K562 (cell line): ENCODE data around the gene GPR78. TPM values are rescaled to one million over a fixed set of nuclear protein-coding genes. Genes with fewer than 3 reads are reported as not detected.

Experiments
- ATAC-seq: fragments of 200-7000 bp; cut with Tn5 transposase; 3 replicates; pipeline ENCODE4 v1.9.1; 2020; ENCODE audit warnings: moderate library complexity
- BruUV-seq: library from RNA; stranded (reverse); fragments of 400-500 nt; replicated peaks from 2 replicates; lab custom pipeline; 2021; lab: Mats Ljungman, UMichigan
- CTCF ChIA-PET: fragments of 300-600 bp; formaldehyde crosslinking; extraction: SDS; loops from one replicate; lab custom pipeline; 2021; ENCODE audit warnings: low intra/inter-chr PET ratio; lab: Yijun Ruan, JAX
- POLR2A ChIA-PET: fragments of 300-600, 350-650 bp; sonication (Branson Sonifier 250); formaldehyde crosslinking; extraction: SDS; loops from one replicate; lab custom pipeline; 2021; ENCODE audit warnings: antibody characterized with exemption, inconsistent platforms; lab: Yijun Ruan, JAX
- DNase-seq, 4 experiments: peaks; one replicate each; pipeline versions ENCODE4 v3.0.0 to v3.0.0-alpha.2; 2011 to 2018; ENCODE audit warnings: low spot score in 3 of 4, mixed read lengths in 3 of 4; ENCODE audit errors: extremely low read depth in 1 of 4
- FAIRE-seq: peaks from 2 replicates; lab custom pipeline; 2011; peaks lifted over from hg19 to GRCh38; lab: Jason Lieb, UNC
- H2AFZ ChIP-seq: 2 replicates; pipeline ENCODE4 v1.6.0; 2011; ENCODE audit warnings: low read depth, low read length, control low read depth, inconsistent platforms
- H3K27ac ChIP-seq: fragments of 200-600 bp; 3 replicates; pipeline ENCODE4 v1.8.0; 2011; ENCODE audit warnings: low read depth, mild to moderate bottlenecking, control low read depth, inconsistent platforms, low read length, moderate library complexity, mixed read lengths; ENCODE audit errors: extremely low read depth
- H3K27me3 ChIP-seq, 2 experiments: fragments of 300-600 bp in 1 of 2; 2 replicates in 1 of 2; 3 replicates in 1 of 2; pipeline versions ENCODE4 v1.6.0 to v1.8.0; 2011; ENCODE audit warnings: inconsistent platforms in 2 of 2, low read length in 2 of 2, mild to moderate bottlenecking in 1 of 2, mixed read lengths in 1 of 2, moderate library complexity in 1 of 2; ENCODE audit not compliant: control insufficient read depth in 2 of 2, insufficient read depth in 2 of 2
- H3K36me3 ChIP-seq: fragments of 300-600 bp; 3 replicates; pipeline ENCODE4 v1.8.0; 2011; ENCODE audit warnings: mild to moderate bottlenecking, low read length, inconsistent platforms; ENCODE audit not compliant: control insufficient read depth, insufficient read depth
- H3K4me1 ChIP-seq, 2 experiments: fragments of 200-600 bp in 1 of 2; replicated peaks in 1 of 2; 2 replicates in 1 of 2; 3 replicates in 1 of 2; pipeline versions ENCODE4 v1.5.1 to v1.8.0; 2011; ENCODE audit warnings: inconsistent platforms in 2 of 2, low read length in 2 of 2, mild to moderate bottlenecking in 1 of 2, mixed read lengths in 1 of 2, moderate library complexity in 1 of 2; ENCODE audit not compliant: control insufficient read depth in 2 of 2, insufficient read depth in 2 of 2
- H3K4me2 ChIP-seq: 2 replicates; pipeline ENCODE4 v1.6.1; 2011; ENCODE audit warnings: low read length, control low read depth, inconsistent platforms, mixed read lengths; ENCODE audit not compliant: insufficient read depth
- H3K4me3 ChIP-seq: fragments of 200-600 bp; sonication (generic), shearing (Covaris generic); 2 replicates; pipeline ENCODE4 v1.5.1; 2016; ENCODE audit warnings: control low read depth, inconsistent platforms
- H3K79me2 ChIP-seq: fragments of 200-600 bp; 3 replicates; pipeline ENCODE4 v1.8.0; 2011; ENCODE audit warnings: low read length, inconsistent platforms; ENCODE audit not compliant: control insufficient read depth, insufficient read depth
- H3K9ac ChIP-seq, 2 experiments: 2 replicates each; pipeline versions ENCODE4 v1.6.0 to v1.6.1; 2011; ENCODE audit warnings: low read depth in 2 of 2, low read length in 2 of 2, control low read depth in 1 of 2, inconsistent platforms in 1 of 2, mild to moderate bottlenecking in 1 of 2, mixed read lengths in 1 of 2; ENCODE audit not compliant: insufficient read depth in 1 of 2
- H3K9me1 ChIP-seq: one replicate; pipeline ENCODE4 v1.6.0; 2011; ENCODE audit warnings: inconsistent platforms, mild to moderate bottlenecking, low read length, moderate library complexity; ENCODE audit not compliant: control insufficient read depth, insufficient read depth
- H3K9me3 ChIP-seq: replicated peaks from 2 replicates; pipeline ENCODE4 v1.5.1; 2011; ENCODE audit warnings: low read depth, low read length, inconsistent platforms; ENCODE audit not compliant: control insufficient read depth, insufficient read depth
- H4K20me1 ChIP-seq: replicated peaks from 2 replicates; pipeline ENCODE4 v1.6.1; 2011; ENCODE audit warnings: low read length, inconsistent platforms, mixed read lengths; ENCODE audit not compliant: control insufficient read depth, insufficient read depth
- HOXB6 ChIP-seq: fragments of 250-450 bp; sonication (Bioruptor Pico); IDR thresholded peaks from 2 replicates; pipeline ENCODE4 v1.5.1; 2022; ENCODE audit warnings: mild to moderate bottlenecking, borderline replicate concordance
- LCOR ChIP-seq: sonication (generic); formaldehyde crosslinking; IDR thresholded peaks from 2 replicates; pipeline ENCODE4 v1.8.0; 2022; ENCODE audit warnings: mild to moderate bottlenecking, missing genetic modification reagents
- NFATC3 ChIP-seq: fragments of 450-650 bp; IDR thresholded peaks from 2 replicates; pipeline ENCODE4 v1.6.1; 2017; ENCODE audit warnings: mild to moderate bottlenecking
- POLR2AphosphoS2 ChIP-seq: IDR thresholded peaks from 2 replicates; pipeline ENCODE4 v1.6.1; 2012; ENCODE audit warnings: low read length, improper control_type of control experiment
- RBM15 ChIP-seq: fragments of 200-400 bp; formaldehyde crosslinking; IDR thresholded peaks from 2 replicates; pipeline ENCODE4 v1.6.1; 2018; ENCODE audit warnings: mild to moderate bottlenecking, low read length, moderate library complexity; ENCODE audit not compliant: insufficient read depth
- SP1 ChIP-seq: sonication (generic); formaldehyde crosslinking; IDR thresholded peaks from 2 replicates; pipeline ENCODE4 v1.8.1; 2022; ENCODE audit warnings: mild to moderate bottlenecking, missing genetic modification reagents
- ZNF282 ChIP-seq: sonication (generic); formaldehyde crosslinking; IDR thresholded peaks from 2 replicates; pipeline ENCODE4 v1.8.1; 2023; ENCODE audit warnings: missing genetic modification reagents
- ZSCAN29 ChIP-seq: fragments of 450-650 bp; IDR thresholded peaks from 2 replicates; pipeline ENCODE4 v1.6.1; 2017
- WGBS: fragments of 100-300 bp; shearing (Covaris generic); methylation state at CpG from one replicate; pipeline ENCODE4 v1.1.6; 2016; ENCODE audit warnings: low coverage, mixed read lengths; ENCODE audit not compliant: insufficient coverage; ENCODE audit errors: missing lambda C conversion rate; 5-methylcytosine and 5-hydroxymethylcytosine counted together
- in situ Hi-C: fragments of 300-500 bp; cut with MboI; formaldehyde crosslinking; loops from 4 replicates; pipeline ENCODE4 v1.15.0; 2018; ENCODE audit warnings: inconsistent platforms, mixed read lengths
- intact Hi-C: fragments of 100-400 bp; cut with micrococcal nuclease; formaldehyde crosslinking; loops from 2 replicates; pipeline ENCODE4 v1.14.2; 2022
- polyA plus RNA-seq, 8 experiments: library from polyadenylated mRNA; depleted of rRNA in 4 of 8; stranded (reverse) in 5 of 8; unstranded in 3 of 8; fragments of >200 nt; fragmentation: Nextera tagmentation in 2 of 8; fragmentation: Illumina TruSeq in 1 of 8; extraction: Ambion mirVana in 2 of 8; extraction: Trizol in 1 of 8; gene quantifications; 2 replicates each; pipeline versions ENCODE4 v1.2.1 to v1.2.3, GENCODE V29; 2011 to 2014; ENCODE audit warnings: inconsistent platforms in 1 of 8, missing spikeins in 1 of 8
- total RNA-seq, 7 experiments: library from RNA; depleted of rRNA in 6 of 7; stranded (reverse); fragments of >200 nt in 6 of 7; fragmentation: Illumina TruSeq in 2 of 7; extraction: Trizol in 2 of 7; gene quantifications; 2 replicates each; pipeline versions ENCODE4 v1.2.1 to v1.2.3, GENCODE V29; 2011 to 2021; ENCODE audit warnings: low replicate concordance in 1 of 7
- TF ChIP-seq, protein P1 (sequence below), 2 experiments: fragments of 450-650 bp in 1 of 2; sonication (generic) in 1 of 2; formaldehyde crosslinking in 1 of 2; IDR thresholded peaks; 2 replicates each; pipeline versions ENCODE4 v1.7.1 to v1.9.0; 2016 to 2022; ENCODE audit warnings: inconsistent platforms in 1 of 2, mild to moderate bottlenecking in 1 of 2, missing genetic modification reagents in 1 of 2
- TF ChIP-seq, protein P2 (sequence below), 2 experiments: fragments of 450-650 bp; conservative IDR thresholded peaks; 2 replicates each; pipeline ENCODE4 v1.6.1; 2017; ENCODE audit warnings: mild to moderate bottlenecking in 2 of 2, moderate library complexity in 2 of 2

GPR78 gene
- total and polyA plus RNA-seq, 9 of the 15 experiments (the other 6 are each of a cell fraction or from before 2014, with no cell fraction given) = 0.04 to 0.13 (median 0.07) TPM; not detected in 4

DNA sequence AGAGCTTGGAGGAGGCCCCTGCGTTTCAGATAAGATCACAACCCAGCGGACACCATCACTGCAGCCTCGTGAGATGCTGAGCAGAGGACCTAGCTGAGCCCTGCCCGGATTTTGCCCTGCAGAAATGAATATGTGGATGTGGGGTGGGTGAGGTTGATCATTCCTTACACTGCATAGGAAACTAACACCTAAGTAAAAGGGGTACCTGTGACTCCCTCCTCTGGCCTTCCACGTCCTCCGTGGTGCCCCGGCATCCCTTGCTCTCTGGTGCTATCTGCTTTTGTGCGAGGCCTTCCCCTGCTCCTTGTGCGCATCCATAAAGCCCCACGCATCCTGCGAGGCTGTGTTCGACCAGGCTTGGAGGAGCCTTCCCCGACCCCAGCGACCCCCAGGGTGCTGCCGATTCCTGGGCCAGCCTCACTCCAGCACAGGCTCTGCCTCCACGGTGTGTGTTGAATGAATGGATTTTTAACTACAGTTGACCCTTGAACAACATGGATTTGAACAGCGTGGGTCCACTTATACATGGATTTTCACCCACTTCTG is 25.6 kb upstream of the GPR78 start:
- ATAC-seq (no peak), FAIRE-seq (no peak), DNase-seq (no peak)
- H2AFZ ChIP-seq = no peak overlapping the region
- no peak overlapping the region for H3K9ac ChIP-seq
- H3K27me3 ChIP-seq = peaks cover 0 to 18% of the 10 kb centered on the region in 2 experiments; a peak in 3 of 5 replicates
- no peaks in the 10 kb centered on the region for H3K9me3 ChIP-seq
- ChIA-PET CTCF (no interaction called here), POLR2A (interaction anchor here (2.0 kb wide), 1 partner anchor 38 kb away, joined by 6 read pairs; the partner anchor contains the start of gene CPZ)
- H3K27ac ChIP-seq = no peak overlapping the region
- H3K4me1 ChIP-seq = peaks cover 2 to 9% of the 10 kb centered on the region in 2 experiments
- no peaks in the 10 kb centered on the region; the same call in 1 of the 2 replicates for H4K20me1 ChIP-seq
- in situ Hi-C loops = loop anchor here (5.0 kb wide), 1 partner anchor 77 kb away; no protein-coding TSS in a partner anchor
- 17% methylated on average over 17 of the region's 17 CpGs for WGBS
- no peak overlapping the region for H3K4me2 ChIP-seq
- H3K4me3 ChIP-seq = no peak overlapping the region
- no peaks in the 10 kb centered on the region for H3K9me1 ChIP-seq
- no peaks in the 10 kb centered on the region for H3K36me3 ChIP-seq
- no peaks in the 10 kb centered on the region for H3K79me2 ChIP-seq
- intact Hi-C loops = no loop called here
- BruUV-seq = no TSS peak
- no peak for TF ChIP-seq NFATC3
- TF ChIP-seq POLR2AphosphoS2 = no peak
- no peak for TF ChIP-seq RBM15
- TF ChIP-seq LCOR (CRISPR knock-in tag) = no peak
- no peak for TF ChIP-seq HOXB6
- no peak for TF ChIP-seq ZSCAN29
- no peak for TF ChIP-seq ZNF282 (CRISPR knock-in tag)
- TF ChIP-seq, protein P1, sequence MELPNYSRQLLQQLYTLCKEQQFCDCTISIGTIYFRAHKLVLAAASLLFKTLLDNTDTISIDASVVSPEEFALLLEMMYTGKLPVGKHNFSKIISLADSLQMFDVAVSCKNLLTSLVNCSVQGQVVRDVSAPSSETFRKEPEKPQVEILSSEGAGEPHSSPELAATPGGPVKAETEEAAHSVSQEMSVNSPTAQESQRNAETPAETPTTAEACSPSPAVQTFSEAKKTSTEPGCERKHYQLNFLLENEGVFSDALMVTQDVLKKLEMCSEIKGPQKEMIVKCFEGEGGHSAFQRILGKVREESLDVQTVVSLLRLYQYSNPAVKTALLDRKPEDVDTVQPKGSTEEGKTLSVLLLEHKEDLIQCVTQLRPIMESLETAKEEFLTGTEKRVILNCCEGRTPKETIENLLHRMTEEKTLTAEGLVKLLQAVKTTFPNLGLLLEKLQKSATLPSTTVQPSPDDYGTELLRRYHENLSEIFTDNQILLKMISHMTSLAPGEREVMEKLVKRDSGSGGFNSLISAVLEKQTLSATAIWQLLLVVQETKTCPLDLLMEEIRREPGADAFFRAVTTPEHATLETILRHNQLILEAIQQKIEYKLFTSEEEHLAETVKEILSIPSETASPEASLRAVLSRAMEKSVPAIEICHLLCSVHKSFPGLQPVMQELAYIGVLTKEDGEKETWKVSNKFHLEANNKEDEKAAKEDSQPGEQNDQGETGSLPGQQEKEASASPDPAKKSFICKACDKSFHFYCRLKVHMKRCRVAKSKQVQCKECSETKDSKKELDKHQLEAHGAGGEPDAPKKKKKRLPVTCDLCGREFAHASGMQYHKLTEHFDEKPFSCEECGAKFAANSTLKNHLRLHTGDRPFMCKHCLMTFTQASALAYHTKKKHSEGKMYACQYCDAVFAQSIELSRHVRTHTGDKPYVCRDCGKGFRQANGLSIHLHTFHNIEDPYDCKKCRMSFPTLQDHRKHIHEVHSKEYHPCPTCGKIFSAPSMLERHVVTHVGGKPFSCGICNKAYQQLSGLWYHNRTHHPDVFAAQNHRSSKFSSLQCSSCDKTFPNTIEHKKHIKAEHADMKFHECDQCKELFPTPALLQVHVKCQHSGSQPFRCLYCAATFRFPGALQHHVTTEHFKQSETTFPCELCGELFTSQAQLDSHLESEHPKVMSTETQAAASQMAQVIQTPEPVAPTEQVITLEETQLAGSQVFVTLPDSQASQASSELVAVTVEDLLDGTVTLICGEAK (IDR thresholded peaks at IDR 0.05) = no peak
- TF ChIP-seq, protein P1 (CRISPR knock-in tag; IDR thresholded peaks at IDR 0.05) = no peak
- no peak for TF ChIP-seq SP1
- TF ChIP-seq, protein P2, sequence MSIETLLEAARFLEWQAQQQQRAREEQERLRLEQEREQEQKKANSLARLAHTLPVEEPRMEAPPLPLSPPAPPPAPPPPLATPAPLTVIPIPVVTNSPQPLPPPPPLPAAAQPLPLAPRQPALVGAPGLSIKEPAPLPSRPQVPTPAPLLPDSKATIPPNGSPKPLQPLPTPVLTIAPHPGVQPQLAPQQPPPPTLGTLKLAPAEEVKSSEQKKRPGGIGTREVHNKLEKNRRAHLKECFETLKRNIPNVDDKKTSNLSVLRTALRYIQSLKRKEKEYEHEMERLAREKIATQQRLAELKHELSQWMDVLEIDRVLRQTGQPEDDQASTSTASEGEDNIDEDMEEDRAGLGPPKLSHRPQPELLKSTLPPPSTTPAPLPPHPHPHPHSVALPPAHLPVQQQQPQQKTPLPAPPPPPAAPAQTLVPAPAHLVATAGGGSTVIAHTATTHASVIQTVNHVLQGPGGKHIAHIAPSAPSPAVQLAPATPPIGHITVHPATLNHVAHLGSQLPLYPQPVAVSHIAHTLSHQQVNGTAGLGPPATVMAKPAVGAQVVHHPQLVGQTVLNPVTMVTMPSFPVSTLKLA (conservative IDR thresholded peaks at IDR 0.05) = no peak
